ENCODE data around the gene DUSP11.
"Not testable (repeated sequence)": the region's sequence is repeated elsewhere in the genome, so short reads cannot be mapped to it uniquely, and the experiment has no call there.

DUSP11 gene

GRCh38 chr2:73759285-73759764, 20.6 kb downstream of the DUSP11 start:
- no peaks in the 10 kb centered on the region for H3K79me2 ChIP-seq (ENCODE audit: low read length)
- H3K36me3 ChIP-seq (replicated peaks; ENCODE audit: insufficient read depth, low read length), result no peaks in the 10 kb centered on the region; the same call in 1 of the 2 replicates
- no peaks in the 10 kb centered on the region for H3K4me1 ChIP-seq (ENCODE audit: low read length)
- H3K4me3 ChIP-seq (ENCODE audit: low read length), result no peak overlapping the region
- H2AFZ ChIP-seq (ENCODE audit: low read length), result no peak overlapping the region
- no peaks in the 10 kb centered on the region for H4K20me1 ChIP-seq (ENCODE audit: insufficient read depth, low read length)
- no peak overlapping the region for H3K4me2 ChIP-seq (ENCODE audit: low read depth, low read length)
- H3K27me3 ChIP-seq (replicated peaks; ENCODE audit: insufficient read depth, low read length), result no peaks in the 10 kb centered on the region
- H3K9ac ChIP-seq (ENCODE audit: low read length), result no peak overlapping the region
- no peaks in the 10 kb centered on the region for H3K9me3 ChIP-seq (replicated peaks; ENCODE audit: insufficient read depth, low read length)
- no peak for TF ChIP-seq EZH2 (optimal IDR thresholded peaks at IDR 0.05; ENCODE audit: low read depth, low read length)
- TF ChIP-seq EZH2phosphoT487 (IDR thresholded peaks at IDR 0.05; ENCODE audit: low read length), result no peak
- TF ChIP-seq CTCF (IDR thresholded peaks at IDR 0.05; ENCODE audit: low read length), result no peak
- DNase-seq, result no peak
- no peaks in the 10 kb centered on the region for H3K9me2 ChIP-seq (replicated peaks; ENCODE audit: insufficient read depth, low read length)
- no peaks in the 10 kb centered on the region for H3F3A ChIP-seq (ENCODE audit: insufficient read depth, low read length)
- H3K27ac ChIP-seq (ENCODE audit: low read length), result no peak overlapping the region

- not testable (repeated sequence) for H3F3A ChIP-seq (ENCODE audit: insufficient read depth, low read length); H3K4me2 ChIP-seq (ENCODE audit: low read depth, low read length); H3K9me2 ChIP-seq (replicated peaks; ENCODE audit: insufficient read depth, low read length); H3K4me1 ChIP-seq (ENCODE audit: low read length); DNase-seq; H3K36me3 ChIP-seq (replicated peaks; ENCODE audit: insufficient read depth, low read length); H2AFZ ChIP-seq (ENCODE audit: low read length); H3K27me3 ChIP-seq (replicated peaks; ENCODE audit: insufficient read depth, low read length); H3K9me3 ChIP-seq (replicated peaks; ENCODE audit: insufficient read depth, low read length); H3K79me2 ChIP-seq (ENCODE audit: low read length); H4K20me1 ChIP-seq (ENCODE audit: insufficient read depth, low read length); H3K9ac ChIP-seq (ENCODE audit: low read length); H3K27ac ChIP-seq (ENCODE audit: low read length); H3K4me3 ChIP-seq (ENCODE audit: low read length)
These were observed 25.6 kb downstream of the DUSP11 start for GRCh38 chr2:73754332-73754731.

GRCh38 chr2:73749314-73749713, 30.6 kb downstream of the DUSP11 start:
- no peaks in the 10 kb centered on the region for H3K36me3 ChIP-seq (replicated peaks; ENCODE audit: insufficient read depth, low read length)
- no peaks in the 10 kb centered on the region for H4K20me1 ChIP-seq (ENCODE audit: insufficient read depth, low read length)
- no peaks in the 10 kb centered on the region for H3K27me3 ChIP-seq (replicated peaks; ENCODE audit: insufficient read depth, low read length)
- H3K4me2 ChIP-seq (ENCODE audit: low read depth, low read length), result no peak overlapping the region
- H3F3A ChIP-seq (ENCODE audit: insufficient read depth, low read length), result no peaks in the 10 kb centered on the region
- H3K79me2 ChIP-seq (ENCODE audit: low read length), result no peaks in the 10 kb centered on the region
- H2AFZ ChIP-seq (ENCODE audit: low read length), result no peak overlapping the region
- no peaks in the 10 kb centered on the region for H3K9me3 ChIP-seq (replicated peaks; ENCODE audit: insufficient read depth, low read length)
- H3K4me1 ChIP-seq (ENCODE audit: low read length), result no peaks in the 10 kb centered on the region
- H3K9ac ChIP-seq (ENCODE audit: low read length), result no peak overlapping the region
- no peak for DNase-seq
- no peak overlapping the region for H3K27ac ChIP-seq (ENCODE audit: low read length)
- no peak overlapping the region for H3K4me3 ChIP-seq (ENCODE audit: low read length)
- TF ChIP-seq EZH2 (optimal IDR thresholded peaks at IDR 0.05; ENCODE audit: low read depth, low read length) (no peak), EZH2phosphoT487 (IDR thresholded peaks at IDR 0.05; ENCODE audit: low read length) (no peak), CTCF (IDR thresholded peaks at IDR 0.05; ENCODE audit: low read length) (no peak)
- no peaks in the 10 kb centered on the region for H3K9me2 ChIP-seq (replicated peaks; ENCODE audit: insufficient read depth, low read length)

GRCh38 chr2:73746877-73747208, 33.1 kb downstream of the DUSP11 start:
- Histone ChIP-seq H3K9me2 (replicated peaks; ENCODE audit: insufficient read depth, low read length) (no peaks in the 10 kb centered on the region), H4K20me1 (ENCODE audit: insufficient read depth, low read length) (no peaks in the 10 kb centered on the region), H3F3A (ENCODE audit: insufficient read depth, low read length) (no peaks in the 10 kb centered on the region), H3K27me3 (replicated peaks; ENCODE audit: insufficient read depth, low read length) (no peaks in the 10 kb centered on the region), H3K4me2 (ENCODE audit: low read depth, low read length) (no peak overlapping the region), H3K9me3 (replicated peaks; ENCODE audit: insufficient read depth, low read length) (no peaks in the 10 kb centered on the region), H3K9ac (ENCODE audit: low read length) (no peak overlapping the region), H2AFZ (ENCODE audit: low read length) (no peak overlapping the region), H3K4me3 (ENCODE audit: low read length) (no peak overlapping the region), H3K36me3 (replicated peaks; ENCODE audit: insufficient read depth, low read length) (no peaks in the 10 kb centered on the region), H3K79me2 (ENCODE audit: low read length) (no peaks in the 10 kb centered on the region), H3K4me1 (ENCODE audit: low read length) (no peaks in the 10 kb centered on the region), H3K27ac (ENCODE audit: low read length) (no peak overlapping the region)
- no peak for TF ChIP-seq EZH2phosphoT487 (IDR thresholded peaks at IDR 0.05; ENCODE audit: low read length)
- no peak for TF ChIP-seq EZH2 (optimal IDR thresholded peaks at IDR 0.05; ENCODE audit: low read depth, low read length)
- no peak for TF ChIP-seq CTCF (IDR thresholded peaks at IDR 0.05; ENCODE audit: low read length)
- no peak for DNase-seq
